ENCODE results near the gene DRGX.
A peak's percentile ranks its signal among the peaks of the same experiment; 100 is the strongest.

Gene DRGX

DNA sequence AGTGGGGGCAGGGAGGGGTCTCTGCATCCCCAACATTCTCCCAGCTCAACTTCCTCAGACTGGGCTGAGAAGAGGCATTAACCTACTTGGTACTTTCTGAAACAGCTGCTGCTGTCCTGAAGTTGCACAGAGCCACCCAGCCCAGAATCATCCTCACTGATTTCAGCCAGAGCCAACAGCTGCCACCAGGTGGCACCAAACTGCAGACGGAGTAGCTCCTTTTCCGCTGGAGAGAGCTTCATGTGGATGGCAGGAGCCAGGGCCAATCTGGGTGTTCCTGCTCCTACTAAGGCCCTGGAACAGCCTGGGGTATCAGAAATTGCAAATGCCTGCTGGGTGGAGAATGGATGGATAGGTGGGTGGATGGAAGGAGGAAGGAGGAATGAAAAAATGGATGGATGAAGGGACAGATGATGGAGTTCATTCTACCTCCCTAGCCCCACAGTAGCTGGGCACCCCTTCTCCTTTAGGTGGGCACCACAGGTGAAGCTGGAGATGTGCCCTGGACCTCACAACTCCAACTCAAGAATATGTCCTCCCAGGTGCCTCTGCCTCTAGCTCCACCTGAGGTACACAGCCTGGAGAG, 11.8 kb upstream of the DRGX start:
- DNase-seq: peak; percentile 70

DNA sequence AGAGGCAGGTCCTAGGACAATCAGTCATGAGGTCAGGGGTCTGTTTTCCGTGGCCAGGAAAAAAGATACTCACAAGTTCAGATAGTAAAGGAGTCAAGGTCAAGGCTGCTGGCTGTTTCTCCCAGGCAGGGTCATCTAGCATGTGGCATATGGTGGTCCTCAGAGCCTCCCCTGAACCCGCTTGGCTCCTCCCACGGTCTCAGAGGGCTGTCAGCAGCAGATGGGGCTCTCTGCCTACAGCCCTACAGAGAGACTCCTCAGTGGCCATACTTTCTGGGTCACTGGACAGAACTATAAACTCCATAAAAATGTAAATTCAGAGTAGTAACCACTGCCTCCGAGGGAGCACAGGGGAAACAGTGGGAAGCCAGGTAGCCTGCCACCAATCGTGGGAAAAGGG, 11.3 kb upstream of the DRGX start:
- no peak for DNase-seq

DNA sequence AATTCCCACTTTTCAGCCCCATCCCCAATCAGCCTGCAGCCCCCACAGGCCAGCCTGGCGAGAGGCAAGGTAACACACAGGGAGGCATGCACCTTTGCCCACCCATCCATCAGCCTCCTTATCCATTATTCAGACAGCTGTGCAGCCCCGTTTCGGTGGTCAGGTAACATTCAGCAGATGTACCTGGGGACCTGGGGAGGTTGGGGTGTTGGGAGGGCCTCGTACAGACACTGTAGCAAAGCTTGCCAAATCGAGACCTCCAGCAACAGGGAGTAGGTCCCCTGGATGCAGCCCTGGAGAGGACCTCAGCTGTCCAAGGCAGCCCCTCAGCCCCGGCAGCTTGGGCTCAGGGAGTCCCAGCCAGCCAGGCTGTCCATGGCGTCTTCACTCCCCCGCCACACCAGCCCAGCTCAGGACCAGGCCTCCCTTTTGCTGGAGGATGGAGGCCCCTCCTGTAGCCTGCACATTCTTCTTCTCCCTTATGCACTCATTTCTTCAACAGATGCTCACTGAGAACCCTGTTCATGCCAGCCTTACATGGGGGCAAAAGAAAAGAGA, 8.5 kb upstream of the DRGX start:
- DNase-seq: no peak

DNA sequence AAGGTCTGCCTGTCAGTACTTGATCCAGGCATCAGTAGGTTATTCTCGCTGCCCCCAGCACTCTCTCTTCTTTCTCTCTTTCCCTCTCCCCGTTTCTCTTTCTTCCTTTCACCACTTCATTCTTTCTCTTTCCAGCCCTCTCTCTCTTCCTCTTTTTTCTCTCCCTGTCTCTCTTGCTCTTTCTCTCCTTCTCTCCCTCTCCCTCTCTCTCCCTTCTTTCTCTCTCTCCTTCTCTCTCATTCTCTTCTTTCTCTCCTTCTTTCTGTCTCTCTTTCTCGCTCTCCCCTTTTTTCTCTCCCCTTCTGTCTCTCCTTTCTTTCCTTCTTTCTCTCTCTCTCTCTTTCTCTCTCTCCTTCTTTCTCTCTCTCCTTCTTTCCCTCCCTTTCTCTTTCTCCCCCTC, 7.5 kb upstream of the DRGX start:
- DNase-seq: no peak

DNA sequence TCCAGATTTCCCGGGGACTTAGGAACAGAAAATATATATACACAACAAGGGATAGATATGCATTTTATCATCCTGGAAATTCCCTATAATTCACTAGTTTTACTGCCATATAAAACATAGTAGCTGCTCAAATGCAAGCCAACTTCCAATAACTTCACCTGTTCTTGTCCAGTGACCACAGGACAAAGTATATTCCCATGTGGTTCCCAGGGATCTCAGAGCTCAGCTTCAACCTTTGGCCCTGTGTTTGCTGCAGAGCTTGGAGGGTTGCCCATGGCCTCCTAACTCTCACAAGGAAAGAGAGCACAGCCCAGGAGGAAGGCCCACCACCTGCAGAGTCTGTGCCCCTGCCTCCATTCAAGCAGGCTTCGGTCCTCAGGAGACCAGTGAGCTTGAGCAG, 4.5 kb upstream of the DRGX start:
- DNase-seq: no peak

DNA sequence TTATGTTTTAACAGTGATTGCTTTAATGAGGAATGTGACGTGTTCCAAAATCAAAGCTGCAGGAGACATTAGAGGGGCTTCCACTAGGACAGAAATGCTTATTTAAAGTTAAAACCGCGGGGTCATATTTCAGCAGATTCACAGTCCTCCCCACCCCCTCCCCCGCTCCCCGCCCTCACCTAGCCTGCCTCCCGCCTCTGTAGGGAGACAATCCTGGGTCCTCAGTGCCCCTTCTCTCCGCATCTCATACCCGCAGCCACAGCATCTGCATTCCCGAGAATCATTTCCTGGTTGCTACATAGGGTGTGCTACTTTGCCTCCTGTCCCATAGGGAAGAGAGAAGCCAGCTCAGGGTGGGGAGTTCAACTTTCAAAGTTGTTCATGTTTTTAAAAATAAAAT, 3.1 kb upstream of the DRGX start:
- no peak for DNase-seq

DNA sequence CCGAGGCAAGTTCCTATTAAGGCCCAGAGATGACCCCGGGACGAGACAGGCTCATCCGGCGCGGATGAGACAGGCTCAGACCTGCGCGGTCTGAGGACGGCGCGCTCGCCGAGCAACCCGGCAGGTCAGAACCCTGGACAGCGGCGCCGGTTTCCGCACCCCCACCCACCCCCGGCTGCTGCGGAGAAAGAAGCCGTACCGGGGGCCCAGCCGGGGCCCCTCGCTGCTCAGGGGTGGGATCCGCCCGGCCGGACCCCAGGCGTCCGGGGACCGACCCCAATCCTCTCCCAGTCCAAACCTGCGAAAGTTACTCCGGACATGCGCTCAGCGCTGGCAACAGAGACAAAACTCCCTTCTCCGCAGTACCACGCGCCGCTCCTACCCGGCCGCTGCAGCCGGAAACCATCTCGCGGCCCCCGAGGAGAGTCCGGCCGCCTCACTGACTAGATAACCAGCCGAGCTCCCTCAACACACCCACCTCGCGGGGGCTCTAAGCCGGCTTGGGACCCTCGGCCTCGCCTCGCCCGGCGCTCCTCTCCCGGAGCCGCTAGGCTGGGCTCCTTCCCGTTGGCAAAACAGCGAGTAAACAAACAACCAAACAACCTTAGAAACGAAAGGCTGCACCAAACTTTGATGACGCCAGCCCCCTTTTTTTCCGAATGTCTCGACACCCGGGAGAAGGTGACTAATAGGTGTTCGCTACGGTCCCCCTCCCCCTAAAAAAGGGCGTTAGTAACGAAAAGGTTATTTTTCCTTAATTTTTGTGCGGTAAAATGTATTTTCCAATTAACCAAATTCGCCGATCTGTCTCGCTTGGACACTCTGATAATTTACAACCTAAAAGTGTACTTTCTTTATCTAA, 2.3 kb upstream of the DRGX start:
- DNase-seq: peak; percentile 44

DNA sequence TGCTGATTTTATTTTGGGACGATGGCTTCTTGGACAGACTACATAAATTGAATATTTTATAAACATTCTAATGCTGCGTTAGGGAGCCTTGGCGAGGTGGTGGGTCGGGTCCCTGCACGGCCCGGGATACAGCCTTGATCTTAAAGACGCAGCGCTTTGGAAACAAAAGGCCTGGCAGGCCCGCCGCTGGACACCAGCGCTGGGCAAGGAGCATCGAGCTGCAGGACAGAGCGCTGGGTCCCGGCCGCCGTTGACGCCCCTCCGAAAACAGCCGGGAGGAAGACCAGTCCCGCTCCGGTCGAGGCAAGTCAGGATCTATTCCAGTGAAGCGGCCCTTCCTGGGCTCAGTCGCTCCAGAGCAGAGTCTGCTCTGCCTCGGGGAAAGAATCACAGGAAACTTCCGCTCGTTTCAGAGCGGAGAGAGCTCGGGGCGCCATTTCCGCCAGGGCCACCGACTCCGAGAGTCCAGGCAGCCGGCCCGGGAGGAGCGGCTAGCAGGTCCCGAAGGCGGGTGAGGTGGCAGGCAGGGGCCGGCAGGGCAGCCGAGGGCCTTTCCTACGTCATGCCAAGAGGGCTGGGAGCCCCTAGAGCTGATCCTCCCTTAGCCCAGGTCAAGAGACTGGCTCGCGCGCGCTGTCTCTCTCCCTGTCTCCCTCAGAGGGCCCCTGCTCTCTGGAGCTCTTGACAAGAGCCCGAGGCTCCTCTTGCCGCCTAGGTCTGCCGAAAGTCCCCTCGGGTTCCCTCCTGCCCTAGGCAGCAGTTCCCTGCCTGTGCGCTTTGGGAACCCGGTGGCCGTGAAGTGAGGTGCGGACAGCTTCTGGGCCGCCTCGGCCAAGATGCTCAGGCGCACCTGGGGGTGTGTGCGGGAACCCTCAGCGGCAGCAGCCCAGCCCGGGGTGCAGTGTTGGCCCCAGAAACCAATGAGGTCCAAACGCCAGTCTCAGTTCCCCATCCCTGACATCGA, 1.4 kb upstream of the DRGX start:
- DNase-seq: no peak

DNA sequence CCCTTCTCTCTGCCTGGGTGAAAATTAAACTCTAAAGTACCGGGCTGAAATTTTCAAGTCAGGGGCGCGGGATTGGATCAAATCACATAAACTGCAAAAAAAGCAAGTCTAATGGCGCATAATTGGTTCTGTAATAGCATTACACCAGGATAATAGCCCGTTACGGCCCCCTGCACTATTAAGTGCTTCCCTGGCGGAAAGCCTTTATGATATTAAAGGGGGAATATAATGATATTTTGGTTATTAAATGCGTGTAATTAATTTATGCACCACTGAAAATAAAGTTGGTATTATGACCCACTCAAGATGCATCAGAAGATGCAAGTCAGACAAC, 744 bp upstream of the DRGX start:
- no peak for DNase-seq

DNA sequence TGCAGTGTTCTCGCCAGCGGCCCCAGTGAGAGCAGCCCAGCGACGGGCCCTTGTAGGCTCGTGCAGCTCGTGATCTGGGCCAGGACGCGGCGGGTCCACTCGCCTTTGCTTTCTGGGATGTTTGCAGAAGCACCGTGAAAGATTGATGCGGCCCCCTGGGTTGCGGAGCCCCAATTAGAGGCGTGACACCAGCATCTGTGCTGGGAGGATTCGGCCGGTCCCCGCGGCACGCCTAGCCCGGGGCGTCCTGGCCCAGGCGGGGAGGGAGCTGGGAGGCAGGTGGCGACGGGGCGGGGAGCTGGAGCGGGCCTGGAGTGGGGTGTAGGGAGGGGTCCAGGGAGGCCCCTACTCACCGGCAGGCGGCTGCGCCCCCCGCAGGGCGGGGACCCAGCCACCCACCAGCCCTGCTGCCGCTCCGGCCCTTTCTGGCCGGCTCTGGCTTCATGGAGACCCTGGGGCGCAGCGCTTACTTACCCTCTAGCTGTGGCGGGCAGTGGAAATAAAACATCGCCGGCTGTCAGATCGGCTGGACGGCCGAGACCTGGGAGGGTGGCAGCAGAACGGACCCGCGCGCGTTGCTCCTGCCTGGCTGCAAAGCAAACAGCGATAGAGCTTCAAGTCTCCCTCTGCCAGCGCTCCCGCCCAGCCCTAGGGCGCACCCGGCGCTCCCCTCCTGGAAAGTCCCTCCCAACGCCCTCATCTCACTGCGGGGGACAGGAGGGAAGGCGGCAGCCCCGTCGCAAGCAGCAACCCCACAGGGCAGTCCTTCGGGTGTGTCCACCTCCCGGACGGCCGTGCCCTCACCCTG, 752 bp downstream of the DRGX start:
- no peak for DNase-seq

DNA sequence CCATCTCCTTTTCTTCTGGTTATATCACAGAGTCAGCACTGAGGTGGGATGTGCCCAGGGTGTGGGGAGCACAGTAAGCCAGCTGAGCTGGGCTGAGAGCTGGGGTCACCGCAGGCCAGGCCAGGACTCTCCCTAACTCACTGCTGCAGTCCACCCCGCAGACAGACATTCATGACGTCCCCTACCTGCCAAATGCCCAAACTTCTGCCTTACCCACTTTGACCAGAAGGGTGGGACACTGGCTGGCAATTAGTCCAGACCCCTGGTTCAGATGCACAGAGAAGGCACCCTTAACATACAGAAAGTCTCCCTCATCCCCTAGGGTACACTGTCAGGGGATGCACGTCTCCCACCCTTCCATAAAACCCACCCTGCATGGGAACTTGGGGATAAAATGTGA, 2.1 kb downstream of the DRGX start:
- DNase-seq: no peak

DNA sequence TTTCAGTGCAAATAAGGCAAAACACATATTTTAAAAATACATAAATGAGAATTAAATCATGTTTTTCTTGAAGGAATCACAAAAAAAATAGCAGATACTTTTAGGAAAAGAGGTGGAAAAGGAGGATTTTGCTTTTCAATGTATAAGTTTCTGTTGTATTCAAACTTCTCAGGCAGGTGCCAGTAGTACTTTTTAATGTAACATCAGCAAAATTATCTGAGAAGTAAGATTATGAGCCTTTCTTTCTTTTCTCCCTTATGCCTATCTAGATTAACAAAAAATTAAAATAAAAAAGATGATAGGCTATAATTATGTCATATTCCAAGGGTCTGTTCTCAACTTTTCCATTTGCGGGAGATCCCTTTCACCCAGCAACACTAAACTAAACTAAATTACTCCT, 2.6 kb downstream of the DRGX start:
- DNase-seq: no peak

DNA sequence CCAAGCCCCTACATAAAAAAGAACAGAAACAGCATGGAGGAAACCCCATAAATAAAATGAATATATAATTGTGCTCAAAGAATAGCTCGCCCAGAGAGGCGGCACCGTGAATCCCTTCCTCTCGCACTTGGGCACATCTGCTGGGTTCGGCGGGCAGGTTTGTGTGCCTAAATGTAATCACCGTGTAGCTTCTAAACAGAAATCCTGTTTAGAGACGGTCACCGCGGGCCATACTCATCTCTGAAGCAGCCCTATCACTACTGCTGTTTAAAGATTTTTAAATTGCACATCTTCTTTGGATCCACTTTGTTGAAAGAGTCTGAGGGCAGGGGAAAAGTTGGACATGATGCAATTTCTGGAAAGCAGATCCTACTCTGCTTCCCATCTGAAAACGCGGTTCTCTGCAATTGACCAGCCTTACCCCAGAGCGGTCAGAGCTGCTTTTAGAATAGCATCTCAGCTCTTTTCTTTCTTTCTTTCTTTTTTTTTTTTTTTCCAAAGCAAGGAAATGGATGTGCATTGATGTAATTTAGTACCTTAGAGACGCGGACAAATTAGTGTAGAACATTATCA, 6.4 kb downstream of the DRGX start:
- DNase-seq: no peak

DNA sequence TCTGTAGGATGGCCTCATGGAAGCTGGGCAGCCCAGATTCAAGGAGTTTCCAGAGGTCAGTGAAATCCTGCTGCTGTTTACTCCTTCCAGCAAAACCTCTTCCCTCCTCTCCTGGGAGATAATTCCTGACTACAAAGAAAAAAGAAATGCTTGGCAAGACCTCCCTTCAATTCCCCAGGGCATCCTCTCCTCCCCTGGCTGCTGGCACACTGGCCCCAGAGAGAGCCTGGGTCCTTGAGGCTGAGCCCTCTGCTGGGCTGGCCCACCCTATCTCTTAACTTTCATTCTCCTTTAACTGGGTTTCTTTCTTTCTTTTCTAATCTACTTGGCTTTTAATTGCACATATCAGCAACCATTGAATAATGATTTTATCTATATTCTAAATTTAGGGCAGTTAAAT, 7.7 kb downstream of the DRGX start:
- DNase-seq: no peak

DNA sequence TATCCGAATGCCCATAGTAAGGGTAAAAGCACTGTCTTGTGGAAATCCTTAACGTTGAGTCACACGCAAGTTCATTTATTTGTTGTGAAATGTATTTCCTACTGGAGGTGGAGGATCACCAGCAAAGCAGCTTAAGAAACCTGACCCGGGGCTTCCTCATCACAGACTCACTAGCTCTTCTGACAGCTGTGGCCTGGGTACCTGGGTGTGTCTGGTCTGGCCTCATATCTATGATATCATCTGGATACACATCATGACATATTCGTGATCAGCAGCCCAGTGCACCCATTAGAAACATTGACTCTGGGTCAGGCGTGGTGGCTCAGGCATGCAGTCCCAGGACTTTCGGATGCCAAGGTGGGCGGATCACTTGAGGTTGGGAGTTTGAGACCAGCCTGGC, 8.8 kb downstream of the DRGX start:
- DNase-seq: no peak

DNA sequence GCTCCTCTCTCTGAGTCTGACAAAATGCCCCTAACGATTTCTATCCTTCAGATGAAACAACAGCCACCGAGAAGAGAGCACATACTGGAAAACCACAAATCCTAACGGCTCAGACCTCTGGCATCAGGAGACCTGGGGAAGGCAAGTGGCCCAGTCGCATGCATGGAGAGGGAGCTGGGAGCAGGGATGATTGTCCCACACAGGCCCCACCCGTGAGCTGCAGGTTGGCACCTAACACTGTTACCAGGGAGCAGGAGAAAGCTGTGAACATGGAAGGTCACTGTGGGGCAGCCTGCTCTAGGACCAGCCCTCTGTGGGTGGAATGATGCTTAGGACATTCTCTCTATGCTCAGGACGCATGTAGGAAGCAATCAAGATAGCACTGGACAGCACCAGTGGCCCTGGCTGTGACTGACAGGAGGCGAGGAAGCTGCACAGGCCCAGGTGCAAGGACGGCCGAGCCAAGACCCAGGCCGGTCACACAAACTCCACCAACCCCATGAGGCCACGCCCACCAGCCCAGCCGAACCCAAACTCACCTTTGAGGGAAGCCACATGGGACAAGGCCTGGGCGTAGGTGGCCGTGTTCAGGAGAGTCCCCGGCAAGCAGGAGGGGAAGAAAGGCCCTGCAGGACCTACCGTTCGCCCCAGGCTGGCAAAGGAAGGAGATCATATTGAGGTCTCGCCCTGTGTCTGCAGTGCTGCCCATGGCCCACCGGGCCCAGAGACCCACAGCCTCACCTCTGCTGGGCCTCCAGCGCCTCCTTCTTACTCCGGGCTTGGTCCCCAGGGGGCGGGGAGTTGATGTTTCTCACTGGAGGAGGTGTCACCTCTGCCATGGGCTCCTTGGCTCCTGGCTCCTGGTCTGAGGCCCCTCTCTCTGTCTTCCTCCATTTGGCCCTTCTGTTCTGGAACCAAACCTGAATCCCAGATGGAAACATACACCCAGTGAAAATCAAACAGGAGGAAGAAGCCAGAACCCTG, 9.7 kb downstream of the DRGX start:
- no peak for DNase-seq

DNA sequence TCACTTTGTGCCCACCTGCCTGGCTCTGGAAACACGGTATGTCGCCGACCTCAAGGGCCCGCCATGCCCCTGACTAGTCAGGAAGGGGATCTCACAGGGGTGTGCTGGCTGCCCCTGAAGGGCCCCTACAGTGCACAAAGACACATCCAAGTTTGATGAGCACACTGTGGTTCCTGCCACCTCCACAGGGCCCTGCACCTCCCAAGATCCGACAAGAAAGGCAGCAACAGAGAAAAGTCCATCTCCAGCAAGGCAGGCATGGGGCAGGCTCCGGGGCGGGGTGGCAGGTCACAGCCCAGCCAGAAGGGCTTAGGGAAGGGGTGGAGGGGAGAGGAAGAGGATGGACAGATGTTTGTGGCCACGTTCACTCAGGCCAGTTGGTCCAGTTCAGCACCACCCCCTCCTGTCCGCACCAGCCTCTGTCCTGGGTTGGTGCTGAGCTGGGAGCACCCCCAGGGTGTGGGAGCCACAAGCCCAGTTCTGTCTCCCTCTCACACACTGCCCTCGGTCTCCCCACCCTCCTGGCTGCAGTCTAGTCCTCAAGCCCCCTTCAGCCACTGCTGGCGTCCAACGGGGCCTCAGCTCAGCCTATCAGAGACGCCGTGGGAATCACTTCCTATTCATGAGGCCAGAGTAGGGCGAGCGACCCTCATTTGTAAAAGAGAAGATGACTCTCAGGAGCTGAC, 11.5 kb downstream of the DRGX start:
- no peak for DNase-seq

DNA sequence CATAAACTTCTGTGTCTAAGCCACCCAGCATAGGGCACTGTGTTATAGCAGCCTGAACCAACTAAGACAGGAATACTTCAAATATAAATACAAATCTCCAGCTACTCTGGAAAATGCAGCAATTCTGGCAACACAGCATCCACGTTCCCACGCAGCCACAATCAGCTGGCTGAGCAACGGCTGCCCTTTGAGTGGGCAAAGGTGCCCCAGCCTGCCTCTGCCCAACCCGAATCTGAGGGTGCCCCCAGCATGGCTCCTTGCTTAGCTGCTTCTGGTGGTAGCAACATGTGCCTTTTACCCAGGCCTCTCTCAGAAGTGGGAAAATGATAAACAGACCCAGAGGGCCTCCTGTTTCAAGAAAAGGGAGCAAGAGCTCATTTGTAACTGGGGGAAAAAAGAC, 12.0 kb downstream of the DRGX start:
- no peak for DNase-seq

DNA sequence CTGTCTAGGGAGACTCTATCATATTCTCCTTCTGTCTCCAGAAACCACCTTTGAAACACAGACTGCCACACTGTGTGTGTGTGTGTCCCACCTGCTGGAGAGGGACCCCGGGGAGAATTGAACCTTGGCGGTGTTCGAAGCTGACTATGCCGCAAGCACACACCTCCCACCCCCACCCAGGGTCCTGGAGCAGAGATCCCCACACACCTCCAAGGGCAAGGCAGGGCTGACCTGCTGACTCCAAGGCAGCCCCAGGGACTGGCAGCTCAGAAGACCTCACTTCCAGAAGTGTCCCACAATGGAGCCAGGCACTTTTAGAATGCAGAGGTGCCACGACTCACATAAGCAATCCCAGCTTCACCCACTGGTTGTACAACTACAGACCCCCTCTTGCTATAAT, 13.1 kb downstream of the DRGX start:
- no peak for DNase-seq

DNA sequence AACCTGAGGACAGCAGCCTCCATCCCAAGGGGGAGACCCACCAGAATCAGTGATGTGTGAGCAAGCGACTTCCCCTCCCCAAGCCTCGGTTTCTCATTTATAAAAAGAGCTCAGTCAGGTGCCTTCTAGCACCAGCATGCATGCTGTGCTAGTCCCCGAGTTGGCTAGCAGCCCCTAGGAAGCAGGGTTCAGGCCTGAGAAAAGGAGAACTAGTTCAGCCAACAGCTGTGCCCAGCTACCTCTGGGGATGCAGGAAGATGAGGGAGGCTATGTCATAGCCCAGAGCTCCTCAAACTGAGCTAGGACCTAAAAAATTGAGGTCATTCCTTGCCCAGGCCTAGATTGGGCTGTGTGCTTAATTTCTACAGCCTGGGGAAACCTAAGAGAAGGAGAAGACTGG, 13.7 kb downstream of the DRGX start:
- no peak for DNase-seq

Data from CD4-positive, alpha-beta T cell treated with Interleukin-17A for 1 hour (primary cell).